ENCODE data around the gene EIF2S3. TPM values are rescaled to one million over a fixed set of nuclear protein-coding genes. Genes with fewer than 3 reads are reported as not detected.
A peak's percentile ranks its signal among the peaks of the same experiment; 100 is the strongest.
"Not testable (repeated sequence)": the region's sequence is repeated elsewhere in the genome, so short reads cannot be mapped to it uniquely, and the experiment has no call there.

Gene EIF2S3
- total and polyA plus RNA-seq, 4 experiments from 2014 or later, result 117 to 221 (median 169) TPM

DNA sequence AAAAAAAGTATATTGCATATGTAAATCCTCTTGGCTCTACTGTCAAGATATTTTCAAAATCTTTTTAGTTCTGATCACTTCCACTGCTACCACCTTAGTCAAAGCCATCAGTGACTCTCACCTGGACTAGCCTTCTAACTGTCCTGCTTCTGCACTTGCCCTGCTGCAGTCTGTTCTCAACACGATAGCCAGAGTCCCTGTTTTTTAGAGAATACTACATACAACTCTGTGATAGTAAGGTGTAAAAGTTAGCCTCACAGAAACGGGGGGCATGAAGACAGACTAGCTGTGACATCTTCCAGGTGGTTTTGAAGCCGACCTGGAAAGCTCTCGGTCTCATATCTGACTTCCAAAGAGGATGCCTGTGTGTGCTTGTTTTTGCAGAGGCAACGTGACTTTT, 24.7 kb downstream of the EIF2S3 start:
- no peaks in the 10 kb centered on the region for H3K9me3 Mint-ChIP-seq

DNA sequence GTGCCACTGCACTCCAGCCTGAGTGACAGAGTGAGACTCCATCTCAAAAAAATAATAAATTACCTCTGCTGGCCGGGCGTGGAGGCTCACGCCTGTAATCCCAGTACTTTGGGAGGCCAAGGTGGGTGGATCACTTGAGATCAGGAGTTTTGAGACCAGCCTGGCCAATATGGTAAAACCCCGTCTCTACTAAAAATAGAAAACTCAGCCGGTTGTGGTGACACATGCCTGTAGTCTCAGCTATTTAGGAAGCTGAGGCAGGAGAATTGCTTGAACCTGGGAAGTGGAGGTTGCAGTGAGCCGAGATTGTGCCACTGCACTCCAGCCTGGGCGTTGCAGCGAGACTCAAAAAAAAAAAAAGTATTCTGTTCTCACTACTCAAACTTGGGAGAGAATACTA, 25.5 kb downstream of the EIF2S3 start:
- CTCF ChIA-PET (ENCODE audit: partially characterized antibody), result interaction anchor here (1.4 to 2.8 kb wide), 2 partner anchors 17 to 163 kb away, joined by 3 to 11 read pairs; no protein-coding TSS in a partner anchor
- Mint-ChIP-seq H3K27ac (peak overlapping the region in 2 of 7 donors; percentile 14 to 29), H3K4me1 (peaks cover 0 to 10% (median 5%) of the 10 kb centered on the region in 4 donors), H3K36me3 (peaks cover 20 to 26% of the 10 kb centered on the region in 2 donors)
- H3K9me3 Mint-ChIP-seq; POLR2A ChIA-PET (ENCODE audit: partially characterized antibody); H3K27ac ChIP-seq (ENCODE audit: low read depth, low read length); H3K27me3 Mint-ChIP-seq; H3K4me1 ChIP-seq (ENCODE audit: insufficient read depth, low read length); H3K27me3 ChIP-seq (ENCODE audit: insufficient read depth, low read length); DNase-seq; H3K36me3 ChIP-seq (ENCODE audit: insufficient read depth, low read length); H3K4me3 ChIP-seq (ENCODE audit: low read length in 2 of 2); H3K4me3 Mint-ChIP-seq; H3K9me3 ChIP-seq (ENCODE audit: control insufficient read depth in 1 of 2, low read length in 2 of 2): not testable (repeated sequence)
- intact Hi-C loops (cut with micrococcal nuclease), result loop anchor here (2.0 kb wide), 1 partner anchor 13 kb away; no protein-coding TSS in a partner anchor

More for the DNA sequence above, 24.7 kb downstream of the EIF2S3 start:
- no peaks in the 10 kb centered on the region for H3K4me1 ChIP-seq (ENCODE audit: insufficient read depth, low read length)
- H3K27me3 ChIP-seq (ENCODE audit: insufficient read depth, low read length), result no peaks in the 10 kb centered on the region
- Mint-ChIP-seq H3K4me1 (peaks cover 0 to 10% (median 5%) of the 10 kb centered on the region in 4 donors), H3K27me3 (no peaks in the 10 kb centered on the region), H3K36me3 (peaks cover 25 to 31% of the 10 kb centered on the region in 2 donors), H3K27ac (no peak overlapping the region), H3K4me3 (no peak overlapping the region)
- H3K9me3 ChIP-seq (ENCODE audit: control insufficient read depth in 1 of 2, low read length in 2 of 2), result no peaks in the 10 kb centered on the region
- CTCF ChIA-PET (ENCODE audit: partially characterized antibody), result interaction anchor here (1.4 to 2.8 kb wide), 2 partner anchors 18 to 164 kb away, joined by 3 to 11 read pairs; no protein-coding TSS in a partner anchor
- no peak overlapping the region for H3K27ac ChIP-seq (ENCODE audit: low read depth, low read length)
- H3K36me3 ChIP-seq (ENCODE audit: insufficient read depth, low read length), result peaks cover 10% of the 10 kb centered on the region
- intact Hi-C loops (cut with micrococcal nuclease), result no loop called here
- POLR2A ChIA-PET (ENCODE audit: partially characterized antibody), result no interaction called here
- DNase-seq, result no peak
- no peak overlapping the region for H3K4me3 ChIP-seq (ENCODE audit: low read length in 2 of 2)

DNA sequence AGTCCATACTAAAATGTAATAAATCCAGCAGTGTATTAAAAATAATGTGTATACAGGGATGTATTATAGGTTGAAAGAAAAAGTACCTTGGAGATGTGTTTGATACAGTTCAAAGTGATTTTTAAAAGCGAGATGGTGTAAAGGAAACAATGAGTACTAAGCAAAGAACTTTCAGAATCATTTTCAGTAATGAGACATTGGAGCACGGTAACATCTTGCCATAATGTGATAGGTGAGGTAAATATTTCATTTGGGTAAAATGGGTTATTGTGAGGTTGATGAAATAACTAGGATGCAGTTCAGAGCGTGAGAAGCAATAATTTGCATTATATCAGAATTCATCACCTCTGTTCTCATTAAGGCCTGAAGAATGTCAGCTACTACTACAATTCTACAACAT, 25.9 kb downstream of the EIF2S3 start:
- intact Hi-C loops (cut with micrococcal nuclease), result loop anchor here (1.0 to 2.0 kb wide), 3 partner anchors 14 to 162 kb away; no protein-coding TSS in a partner anchor
- peaks cover 4% of the 10 kb centered on the region for H3K36me3 ChIP-seq (ENCODE audit: insufficient read depth, low read length)
- POLR2A ChIA-PET (ENCODE audit: partially characterized antibody), result no interaction called here
- CTCF ChIA-PET (ENCODE audit: partially characterized antibody), result interaction anchor here (1.4 to 2.8 kb wide), 2 partner anchors 16 to 163 kb away, joined by 3 to 11 read pairs; no protein-coding TSS in a partner anchor
- H3K27me3 Mint-ChIP-seq, result no peaks in the 10 kb centered on the region
- no peaks in the 10 kb centered on the region for H3K27me3 ChIP-seq (ENCODE audit: insufficient read depth, low read length)
- no peaks in the 10 kb centered on the region for H3K4me1 ChIP-seq (ENCODE audit: insufficient read depth, low read length)
- peaks cover 0 to 10% (median 5%) of the 10 kb centered on the region in 4 donors for H3K4me1 Mint-ChIP-seq
- no peak for DNase-seq
- no peaks in the 10 kb centered on the region for H3K9me3 ChIP-seq (ENCODE audit: control insufficient read depth in 1 of 2, low read length in 2 of 2)
- peak overlapping the region in 4 of 7 donors; percentile 1 to 31 (median 22) for H3K27ac Mint-ChIP-seq
- no peak overlapping the region for H3K4me3 ChIP-seq (ENCODE audit: low read length in 2 of 2)
- no peak overlapping the region for H3K4me3 Mint-ChIP-seq
- H3K27ac ChIP-seq (ENCODE audit: low read depth, low read length), result no peak overlapping the region
- no peaks in the 10 kb centered on the region for H3K9me3 Mint-ChIP-seq
- peaks cover 18 to 22% of the 10 kb centered on the region in 2 donors for H3K36me3 Mint-ChIP-seq

DNA sequence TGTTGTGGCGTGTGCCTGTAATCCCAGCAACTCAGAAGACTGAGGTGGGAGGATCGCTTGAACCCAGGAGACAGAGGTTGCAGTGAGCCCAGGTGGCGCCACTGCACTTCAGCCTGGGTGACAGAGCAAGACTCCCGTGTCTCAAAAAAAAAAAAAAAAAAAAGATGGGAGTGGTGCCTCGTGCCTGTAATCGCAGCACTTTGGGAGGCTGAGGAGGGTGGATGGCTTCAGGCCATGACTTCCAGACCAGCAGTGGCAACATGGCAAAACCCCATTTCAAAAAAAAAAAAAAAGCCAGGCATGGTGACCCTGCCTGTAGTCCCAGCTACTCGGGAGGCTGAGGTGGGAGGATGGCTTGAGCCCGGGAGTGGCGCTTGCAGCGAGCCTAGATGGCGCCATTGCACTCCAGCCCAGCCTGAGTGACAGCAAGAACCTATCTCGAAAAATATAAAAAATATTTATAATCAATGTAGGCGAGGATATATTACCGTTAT, 27.0 kb downstream of the EIF2S3 start:
- no peaks in the 10 kb centered on the region for H3K9me3 ChIP-seq (ENCODE audit: control insufficient read depth in 1 of 2, low read length in 2 of 2)
- peaks cover 0 to 10% (median 5%) of the 10 kb centered on the region in 4 donors for H3K4me1 Mint-ChIP-seq
- H3K36me3 ChIP-seq (ENCODE audit: insufficient read depth, low read length), result peaks cover 4% of the 10 kb centered on the region
- H3K4me3 Mint-ChIP-seq, result peak overlapping the region in 2 of 8 donors; percentile 36 to 39
- H3K27ac ChIP-seq (ENCODE audit: low read depth, low read length), result no peak overlapping the region
- ChIA-PET POLR2A (ENCODE audit: partially characterized antibody) (no interaction called here), CTCF (ENCODE audit: partially characterized antibody) (interaction anchor here (0.6 to 2.8 kb wide), 9 partner anchors 64 to 165 kb away, joined by 3 to 11 read pairs (median 4); no protein-coding TSS in a partner anchor)
- DNase-seq, result peak; percentile 44 to 55 (median 53)
- no peaks in the 10 kb centered on the region for H3K27me3 ChIP-seq (ENCODE audit: insufficient read depth, low read length)
- no peak overlapping the region for H3K27ac Mint-ChIP-seq
- H3K9me3 Mint-ChIP-seq, result no peaks in the 10 kb centered on the region
- H3K36me3 Mint-ChIP-seq, result peaks cover 10 to 12% of the 10 kb centered on the region in 2 donors
- H3K4me1 ChIP-seq (ENCODE audit: insufficient read depth, low read length), result no peaks in the 10 kb centered on the region
- no peaks in the 10 kb centered on the region for H3K27me3 Mint-ChIP-seq
- H3K4me3 ChIP-seq (ENCODE audit: low read length in 2 of 2), result no peak overlapping the region
- intact Hi-C loops (cut with micrococcal nuclease), result loop anchor here (1.0 to 2.0 kb wide), 3 partner anchors 15 to 161 kb away; no protein-coding TSS in a partner anchor

DNA sequence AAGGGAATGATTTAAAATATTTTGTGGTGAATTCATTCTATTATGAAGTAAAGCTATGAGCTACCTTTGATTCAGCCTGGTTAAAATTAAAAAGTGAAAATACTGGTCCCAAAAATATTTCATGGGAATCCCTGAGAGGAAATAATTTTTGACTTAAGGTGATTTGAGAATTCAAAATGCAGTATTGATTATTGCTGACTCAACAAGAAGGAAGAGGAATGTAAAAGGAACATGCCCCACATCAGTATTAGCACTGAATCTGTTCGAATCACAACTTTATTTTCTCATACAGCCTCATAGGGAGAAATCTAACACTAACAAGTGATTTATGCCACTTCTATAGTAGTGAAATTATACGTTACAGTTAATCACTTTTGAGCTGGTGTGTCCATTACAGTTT, 27.7 kb downstream of the EIF2S3 start:
- H3K4me1 Mint-ChIP-seq, result peaks cover 0 to 10% (median 5%) of the 10 kb centered on the region in 4 donors
- H3K27ac Mint-ChIP-seq, result no peak overlapping the region
- H3K36me3 Mint-ChIP-seq, result peaks cover 8% of the 10 kb centered on the region in 2 donors
- H3K9me3 Mint-ChIP-seq, result no peaks in the 10 kb centered on the region
- no peaks in the 10 kb centered on the region for H3K27me3 Mint-ChIP-seq
- no peak overlapping the region for H3K4me3 ChIP-seq (ENCODE audit: low read length in 2 of 2)
- CTCF ChIA-PET (ENCODE audit: partially characterized antibody), result interaction anchor here (0.8 to 2.8 kb wide), 10 partner anchors 63 to 289 kb away, joined by 3 to 11 read pairs (median 3); no protein-coding TSS in a partner anchor
- H3K4me1 ChIP-seq (ENCODE audit: insufficient read depth, low read length), result no peaks in the 10 kb centered on the region
- H3K36me3 ChIP-seq (ENCODE audit: insufficient read depth, low read length), result peaks cover 1% of the 10 kb centered on the region
- no peaks in the 10 kb centered on the region for H3K27me3 ChIP-seq (ENCODE audit: insufficient read depth, low read length)
- DNase-seq, result no peak
- no peak overlapping the region for H3K27ac ChIP-seq (ENCODE audit: low read depth, low read length)
- H3K9me3 ChIP-seq (ENCODE audit: control insufficient read depth in 1 of 2, low read length in 2 of 2), result no peaks in the 10 kb centered on the region
- POLR2A ChIA-PET (ENCODE audit: partially characterized antibody), result no interaction called here
- H3K4me3 Mint-ChIP-seq, result no peak overlapping the region
- intact Hi-C loops (cut with micrococcal nuclease), result no loop called here

DNA sequence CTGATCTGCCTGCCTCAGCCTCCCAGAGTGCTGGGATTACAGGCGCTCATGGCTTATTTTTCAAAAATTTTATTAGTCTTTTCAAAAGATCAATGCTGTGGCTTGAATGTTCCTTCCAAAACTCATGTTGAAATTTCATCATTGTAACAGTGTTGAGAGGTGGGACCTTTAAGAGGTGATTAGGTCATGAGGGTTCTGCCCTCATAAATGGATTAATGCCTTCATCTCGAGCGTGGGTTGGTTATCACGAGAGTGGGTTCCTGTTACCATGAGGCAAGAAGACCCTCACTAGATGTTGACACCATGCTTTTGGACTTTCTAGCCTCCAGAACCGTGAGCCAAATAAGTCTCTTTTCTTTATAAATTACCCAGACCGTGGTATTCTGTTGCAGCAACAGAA, 30.3 kb downstream of the EIF2S3 start:
- Mint-ChIP-seq H3K27me3 (no peaks in the 10 kb centered on the region), H3K4me3 (no peak overlapping the region), H3K27ac (no peak overlapping the region), H3K36me3 (no peaks in the 10 kb centered on the region), H3K9me3 (no peaks in the 10 kb centered on the region), H3K4me1 (peaks cover 0 to 10% (median 5%) of the 10 kb centered on the region in 4 donors)
- intact Hi-C loops (cut with micrococcal nuclease), result no loop called here
- H3K4me1 ChIP-seq (ENCODE audit: insufficient read depth, low read length), result no peaks in the 10 kb centered on the region
- POLR2A ChIA-PET (ENCODE audit: partially characterized antibody), result interaction anchor here (1.0 kb wide), 1 partner anchor 24 kb away, joined by 3 read pairs; no protein-coding TSS in a partner anchor
- no peaks in the 10 kb centered on the region for H3K27me3 ChIP-seq (ENCODE audit: insufficient read depth, low read length)
- no peak overlapping the region for H3K4me3 ChIP-seq (ENCODE audit: low read length in 2 of 2)
- no peak for DNase-seq
- no peaks in the 10 kb centered on the region for H3K36me3 ChIP-seq (ENCODE audit: insufficient read depth, low read length)
- H3K9me3 ChIP-seq (ENCODE audit: control insufficient read depth in 1 of 2, low read length in 2 of 2), result no peaks in the 10 kb centered on the region
- CTCF ChIA-PET (ENCODE audit: partially characterized antibody), result no interaction called here
- no peak overlapping the region for H3K27ac ChIP-seq (ENCODE audit: low read depth, low read length)

DNA sequence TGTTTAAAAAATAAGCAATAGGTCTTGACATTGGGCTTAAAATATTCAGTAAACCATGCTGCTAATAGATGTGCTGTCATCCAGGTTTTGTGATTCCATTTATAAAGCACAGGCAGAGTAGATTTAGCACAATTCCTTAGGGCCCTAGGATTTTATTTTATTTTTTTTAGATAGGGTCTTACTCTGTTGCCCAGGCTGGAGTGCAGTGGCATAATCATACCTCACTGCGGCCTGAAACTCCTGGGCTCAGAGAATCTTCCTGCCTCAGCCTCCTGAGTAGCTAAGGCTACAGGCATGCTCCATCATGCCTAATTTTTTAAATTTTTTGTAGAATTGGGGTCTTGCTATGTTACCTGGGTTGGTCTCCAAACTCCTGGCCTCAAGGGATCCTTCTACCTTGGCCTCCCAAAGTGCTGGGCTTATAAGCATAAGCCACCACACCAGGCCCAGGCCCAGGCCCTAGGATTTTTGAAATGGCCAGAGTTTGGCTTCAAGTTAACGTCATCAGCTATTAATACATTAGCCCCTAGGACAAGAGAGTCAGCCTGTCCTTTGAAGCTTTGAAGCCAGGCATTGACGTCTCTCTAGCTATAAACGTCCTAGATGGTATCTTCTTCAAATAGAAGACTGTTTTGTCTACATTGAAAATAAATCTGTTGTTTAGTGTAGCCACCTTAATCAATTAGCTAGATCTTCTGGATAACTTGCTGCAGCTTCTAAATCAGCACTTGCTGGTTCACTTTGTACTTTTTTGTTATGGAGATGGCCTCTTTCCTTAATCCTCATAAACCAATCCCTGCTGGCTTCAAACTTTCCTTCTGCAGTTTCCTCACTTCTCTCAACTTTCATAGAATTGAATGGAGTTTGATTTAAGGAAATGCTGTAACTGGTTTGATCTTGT, 35.8 kb downstream of the EIF2S3 start:
- Mint-ChIP-seq H3K27me3 (no peaks in the 10 kb centered on the region), H3K27ac (no peak overlapping the region), H3K9me3 (no peaks in the 10 kb centered on the region), H3K4me3 (no peak overlapping the region), H3K4me1 (no peaks in the 10 kb centered on the region), H3K36me3 (no peaks in the 10 kb centered on the region)
- ChIA-PET POLR2A (ENCODE audit: partially characterized antibody) (no interaction called here), CTCF (ENCODE audit: partially characterized antibody) (no interaction called here)
- intact Hi-C loops (cut with micrococcal nuclease), result no loop called here
- H3K4me1 ChIP-seq (ENCODE audit: insufficient read depth, low read length), result no peaks in the 10 kb centered on the region
- no peaks in the 10 kb centered on the region for H3K36me3 ChIP-seq (ENCODE audit: insufficient read depth, low read length)
- no peak for DNase-seq
- H3K27me3 ChIP-seq (ENCODE audit: insufficient read depth, low read length), result no peaks in the 10 kb centered on the region
- H3K9me3 ChIP-seq (ENCODE audit: control insufficient read depth in 1 of 2, low read length in 2 of 2), result no peaks in the 10 kb centered on the region
- no peak overlapping the region for H3K4me3 ChIP-seq (ENCODE audit: low read length in 2 of 2)
- no peak overlapping the region for H3K27ac ChIP-seq (ENCODE audit: low read depth, low read length)
